ENCODE results near the gene FAM222B.

- TF ChIP-seq CTCF (conservative IDR thresholded peaks at IDR 0.05 in 1 of 2, IDR thresholded peaks at IDR 0.05 in 1 of 2; ENCODE audit: extremely low read depth in 1 of 2, insufficient read depth in 1 of 2, low read depth in 1 of 2, low read length in 2 of 2): no peak
- TF ChIP-seq EZH2 (IDR thresholded peaks at IDR 0.05; ENCODE audit: borderline replicate concordance, low read length): no peak
Observed at GRCh38 chr17:28843816-28844148, 1.2 kb upstream of the FAM222B start.

Data from mammary epithelial cell (primary cell).